Chondrocyte (in vitro differentiated cells): ENCODE measurements around the gene HEATR1. TPM values are rescaled to one million over a fixed set of nuclear protein-coding genes. Genes with fewer than 3 reads are reported as not detected.

Source experiments
- DNase-seq: peaks from one replicate; pipeline ENCODE4 v3.0.0; 2021; ENCODE audit warnings: mixed read lengths, low spot score
- H3K27ac Mint-ChIP-seq: one replicate; pipeline ENCODE4 v1.8.0; 2021; ENCODE audit warnings: mild to moderate bottlenecking, moderate library complexity, mixed read lengths; ENCODE audit not compliant: unreplicated experiment
- H3K27me3 Mint-ChIP-seq: 2 replicates; pipeline ENCODE4 v1.8.0; 2021; ENCODE audit warnings: low read depth, mixed read lengths
- H3K36me3 Mint-ChIP-seq: 2 replicates; pipeline ENCODE4 v1.8.0; 2021; ENCODE audit warnings: low read depth, mixed read lengths
- H3K4me1 Mint-ChIP-seq: 2 replicates; pipeline ENCODE4 v1.8.0; 2021; ENCODE audit warnings: low read depth, mild to moderate bottlenecking, mixed read lengths
- H3K4me3 Mint-ChIP-seq: one replicate; pipeline ENCODE4 v1.8.0; 2021; ENCODE audit warnings: mild to moderate bottlenecking, moderate library complexity, mixed read lengths; ENCODE audit not compliant: unreplicated experiment
- H3K9me3 Mint-ChIP-seq: 2 replicates; pipeline ENCODE4 v1.8.0; 2021; ENCODE audit warnings: low read depth, mixed read lengths
- CTCF ChIP-seq: fragments of 200-600 bp; sonication (generic); IDR thresholded peaks from 2 replicates; pipeline ENCODE4 v1.5.0; 2021; ENCODE audit warnings: antibody characterized with exemption, mild to moderate bottlenecking, moderate library complexity
- total RNA-seq: library from RNA; stranded (reverse); gene quantifications from 3 replicates; pipeline ENCODE4 v1.2.1, GENCODE V29; 2021

HEATR1 gene
- total RNA-seq, 1 donor from 2014 or later, result 23.2 TPM

DNA sequence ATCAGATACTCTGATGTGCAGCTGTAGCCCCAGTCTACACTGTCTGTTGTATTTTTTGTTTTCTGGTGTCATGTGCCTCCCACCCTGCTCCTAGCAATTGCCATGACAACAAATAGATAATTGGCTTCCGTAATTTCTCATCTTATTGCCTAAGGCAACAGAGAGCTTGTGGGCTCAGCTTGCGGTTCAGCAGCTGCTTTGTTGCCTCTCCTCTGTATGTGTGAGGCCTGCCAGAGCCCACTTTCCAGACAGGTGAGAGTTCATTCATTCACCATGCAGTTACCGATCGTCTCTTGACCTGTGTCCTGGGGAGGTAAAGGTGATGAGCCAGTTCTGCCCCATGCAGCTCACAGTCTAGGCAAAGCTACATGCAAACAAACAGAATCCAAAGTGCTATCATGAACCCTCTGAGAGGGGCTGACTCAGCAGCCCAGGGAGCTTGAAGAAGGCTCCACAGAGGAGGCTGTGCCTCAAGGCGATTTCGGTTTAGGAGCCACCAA lies 68.6 kb downstream of the HEATR1 start:
- no peak overlapping the region for H3K4me3 Mint-ChIP-seq
- no peak overlapping the region for H3K27ac Mint-ChIP-seq
- H3K9me3 Mint-ChIP-seq, result no peaks in the 10 kb centered on the region
- DNase-seq, result no peak
- H3K36me3 Mint-ChIP-seq, result peaks cover 8% of the 10 kb centered on the region
- no peak for TF ChIP-seq CTCF
- H3K4me1 Mint-ChIP-seq, result peaks cover 13% of the 10 kb centered on the region
- H3K27me3 Mint-ChIP-seq, result no peaks in the 10 kb centered on the region

DNA sequence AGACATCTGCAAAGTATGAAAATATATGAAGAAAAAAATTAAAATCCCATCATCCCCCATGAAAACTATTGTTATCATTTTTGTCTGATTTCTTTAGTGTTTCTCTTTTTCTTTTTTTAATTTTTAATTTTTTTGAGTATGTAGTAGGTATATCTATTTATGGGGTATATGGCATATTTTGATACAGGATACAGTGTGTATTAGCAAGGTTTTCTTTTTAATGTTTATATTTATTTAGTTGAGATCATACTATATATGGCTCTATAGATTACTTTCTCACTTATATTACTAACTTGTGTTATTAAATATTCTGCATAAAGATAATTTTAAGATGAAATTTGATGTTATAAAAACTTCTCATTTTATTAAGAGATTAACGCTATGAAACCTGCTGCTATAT lies 69.1 kb downstream of the HEATR1 start:
- H3K27me3 Mint-ChIP-seq, result no peaks in the 10 kb centered on the region
- no peak overlapping the region for H3K4me3 Mint-ChIP-seq
- peaks cover 8% of the 10 kb centered on the region for H3K36me3 Mint-ChIP-seq
- no peaks in the 10 kb centered on the region for H3K9me3 Mint-ChIP-seq
- no peak for TF ChIP-seq CTCF
- no peak overlapping the region for H3K27ac Mint-ChIP-seq
- peaks cover 13% of the 10 kb centered on the region for H3K4me1 Mint-ChIP-seq
- no peak for DNase-seq

- H3K4me1 Mint-ChIP-seq, result peaks cover 13% of the 10 kb centered on the region
These were observed 70.1 kb downstream of the HEATR1 start for GRCh38 chr1:236534151-236534651.

GRCh38 chr1:236532850-236533249 lies 71.5 kb downstream of the HEATR1 start:
- TF ChIP-seq CTCF, result no peak
- no peak for DNase-seq
- no peaks in the 10 kb centered on the region for H3K27me3 Mint-ChIP-seq
- H3K27ac Mint-ChIP-seq, result no peak overlapping the region
- peaks cover 7% of the 10 kb centered on the region for H3K36me3 Mint-ChIP-seq
- peaks cover 13% of the 10 kb centered on the region for H3K4me1 Mint-ChIP-seq
- H3K4me3 Mint-ChIP-seq, result no peak overlapping the region
- H3K9me3 Mint-ChIP-seq, result no peaks in the 10 kb centered on the region

More at GRCh38 chr1:236534151-236534651, 70.1 kb downstream of the HEATR1 start:
- H3K4me3 Mint-ChIP-seq, result no peak overlapping the region
- H3K27ac Mint-ChIP-seq, result peak overlapping the region; percentile 55
- peaks cover 8% of the 10 kb centered on the region for H3K36me3 Mint-ChIP-seq
- no peak for TF ChIP-seq CTCF
- no peaks in the 10 kb centered on the region for H3K9me3 Mint-ChIP-seq
- H3K27me3 Mint-ChIP-seq, result no peaks in the 10 kb centered on the region
- DNase-seq, result no peak

- no peak for DNase-seq
- H3K36me3 Mint-ChIP-seq, result peaks cover 15% of the 10 kb centered on the region
- no peak overlapping the region for H3K4me3 Mint-ChIP-seq
- peaks cover 13% of the 10 kb centered on the region for H3K4me1 Mint-ChIP-seq
- no peak overlapping the region for H3K27ac Mint-ChIP-seq
- no peaks in the 10 kb centered on the region for H3K27me3 Mint-ChIP-seq
- TF ChIP-seq CTCF, result no peak
- H3K9me3 Mint-ChIP-seq, result no peaks in the 10 kb centered on the region
These were observed 73.4 kb downstream of the HEATR1 start for GRCh38 chr1:236530959-236531358.
